GM19328 (cell line): ENCODE data around the gene GCC2.
"Not testable (repeated sequence)": the region's sequence is repeated elsewhere in the genome, so short reads cannot be mapped to it uniquely, and the experiment has no call there.

Experiments used
- ATAC-seq: cut with Tn5 transposase; IDR thresholded peaks from one replicate; pipeline ENCODE4 v1.9.1; 2021; ENCODE audit warnings: mild to moderate bottlenecking, moderate library complexity; ENCODE audit not compliant: unreplicated experiment

The GCC2 gene

GRCh38 chr2:108436976-108437375, 12.0 kb upstream of the GCC2 start:
- no peak for ATAC-seq

GRCh38 chr2:108441712-108442111, 7.3 kb upstream of the GCC2 start:
- no peak for ATAC-seq

- no peak for ATAC-seq
Measured at GRCh38 chr2:108444941-108445840, 3.8 kb upstream of the GCC2 start.

GRCh38 chr2:108446703-108447102, 2.3 kb upstream of the GCC2 start:
- ATAC-seq, result no peak

GRCh38 chr2:108447947-108448677, 894 bp upstream of the GCC2 start:
- ATAC-seq, result no peak

- peak; percentile 29 for ATAC-seq
Measured at GRCh38 chr2:108449410-108450130, 564 bp downstream of the GCC2 start.

GRCh38 chr2:108450863-108451262, 1.9 kb downstream of the GCC2 start:
- no peak for ATAC-seq

- ATAC-seq, result no peak
Measured at GRCh38 chr2:108451976-108452375, 3.0 kb downstream of the GCC2 start.

- ATAC-seq, result not testable (repeated sequence)
Measured at GRCh38 chr2:108453530-108453929, 4.5 kb downstream of the GCC2 start.

- no peak for ATAC-seq
Measured at GRCh38 chr2:108454440-108454839, 5.4 kb downstream of the GCC2 start.

- ATAC-seq, result no peak
Measured at GRCh38 chr2:108455571-108455970, 6.6 kb downstream of the GCC2 start.

- no peak for ATAC-seq
Measured at GRCh38 chr2:108458082-108458481, 9.1 kb downstream of the GCC2 start.

- no peak for ATAC-seq
Measured at GRCh38 chr2:108459441-108459840, 10.4 kb downstream of the GCC2 start.

- peak; percentile 80 for ATAC-seq
Measured at GRCh38 chr2:108460345-108461037, 11.5 kb downstream of the GCC2 start.

GRCh38 chr2:108477099-108477498, 28.1 kb downstream of the GCC2 start:
- ATAC-seq, result no peak

- no peak for ATAC-seq
Measured at GRCh38 chr2:108485253-108485652, 36.2 kb downstream of the GCC2 start.

GRCh38 chr2:108490506-108491122, 41.6 kb downstream of the GCC2 start:
- no peak for ATAC-seq

GRCh38 chr2:108491848-108492247, 42.8 kb downstream of the GCC2 start:
- ATAC-seq, result no peak

- ATAC-seq, result no peak
Measured at GRCh38 chr2:108492364-108492763, 43.4 kb downstream of the GCC2 start.

GRCh38 chr2:108496167-108496566, 47.2 kb downstream of the GCC2 start:
- not testable (repeated sequence) for ATAC-seq
